Sigmoid colon (tissue), 4 donors: ENCODE results near the gene CSPG4.

Experiments used
- EP300 ChIP-seq, 4 donors: sonication (generic); formaldehyde crosslinking; IDR thresholded peaks; one replicate each; pipeline ENCODE4 v1.6.1; 2017; ENCODE audit warnings: antibody characterized with exemption in 4 of 4
- POLR2A ChIP-seq, 2 donors: fragments of 450-650 bp; IDR thresholded peaks; one replicate each; pipeline ENCODE4 v1.6.1; 2016; ENCODE audit warnings: antibody characterized with exemption in 2 of 2, mild to moderate bottlenecking in 2 of 2, moderate library complexity in 2 of 2
- TF ChIP-seq, protein P1 (sequence below), 4 experiments: fragments of 450-650 bp in 3 of 4; fragments of 200-600 bp in 1 of 4; IDR thresholded peaks; one replicate each; pipeline ENCODE4 v1.5.1; 2016 to 2019; ENCODE audit warnings: antibody characterized with exemption in 4 of 4, mild to moderate bottlenecking in 3 of 4, moderate library complexity in 2 of 4

DNA sequence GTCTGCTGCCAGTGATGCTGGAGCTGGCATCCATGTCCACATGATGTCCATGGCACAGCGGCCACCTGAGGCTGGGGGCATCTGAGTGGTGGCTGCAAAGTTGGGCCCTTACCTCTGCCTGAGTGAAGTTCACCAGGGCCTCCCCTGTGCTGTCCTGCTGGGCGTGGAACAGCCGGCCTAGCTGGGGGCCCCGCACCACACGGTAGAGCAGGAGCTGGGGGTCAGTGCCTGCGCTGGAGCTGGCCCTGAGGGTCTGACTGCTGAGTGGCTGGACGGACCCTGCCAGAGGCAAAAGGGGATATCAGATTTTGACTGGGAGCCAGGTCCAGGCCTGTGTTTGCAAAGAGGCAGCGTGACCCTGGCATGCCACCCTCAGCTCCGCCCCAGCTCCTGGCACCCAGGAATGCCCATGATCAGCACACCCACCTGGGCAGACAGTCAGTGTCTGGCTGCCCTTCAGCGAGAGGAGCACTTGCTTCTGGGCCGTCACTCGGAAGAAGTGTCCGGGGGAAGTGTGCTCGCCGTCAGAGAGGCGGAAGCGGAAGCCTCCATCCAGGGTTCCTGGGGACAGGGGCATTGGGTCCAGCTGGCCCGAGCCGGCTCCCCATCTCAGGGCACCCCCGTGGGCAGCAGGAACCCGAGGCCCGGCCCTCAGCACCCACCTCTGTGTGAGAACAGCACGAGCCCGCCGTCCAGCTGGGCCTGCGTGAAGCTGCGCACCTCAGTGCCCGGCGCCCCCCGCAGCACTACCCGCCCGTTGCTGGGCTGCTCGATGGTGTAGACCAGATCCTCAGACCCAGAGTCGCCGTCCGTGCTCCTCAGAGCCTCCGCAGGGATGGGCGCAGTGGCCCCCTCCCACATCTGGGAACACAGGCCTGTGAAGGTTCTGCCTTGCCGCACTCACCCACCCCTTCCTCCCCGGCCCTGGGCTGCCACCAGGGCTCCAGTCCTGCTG is 30.2 kb downstream of the CSPG4 start:
- TF ChIP-seq, protein P1, sequence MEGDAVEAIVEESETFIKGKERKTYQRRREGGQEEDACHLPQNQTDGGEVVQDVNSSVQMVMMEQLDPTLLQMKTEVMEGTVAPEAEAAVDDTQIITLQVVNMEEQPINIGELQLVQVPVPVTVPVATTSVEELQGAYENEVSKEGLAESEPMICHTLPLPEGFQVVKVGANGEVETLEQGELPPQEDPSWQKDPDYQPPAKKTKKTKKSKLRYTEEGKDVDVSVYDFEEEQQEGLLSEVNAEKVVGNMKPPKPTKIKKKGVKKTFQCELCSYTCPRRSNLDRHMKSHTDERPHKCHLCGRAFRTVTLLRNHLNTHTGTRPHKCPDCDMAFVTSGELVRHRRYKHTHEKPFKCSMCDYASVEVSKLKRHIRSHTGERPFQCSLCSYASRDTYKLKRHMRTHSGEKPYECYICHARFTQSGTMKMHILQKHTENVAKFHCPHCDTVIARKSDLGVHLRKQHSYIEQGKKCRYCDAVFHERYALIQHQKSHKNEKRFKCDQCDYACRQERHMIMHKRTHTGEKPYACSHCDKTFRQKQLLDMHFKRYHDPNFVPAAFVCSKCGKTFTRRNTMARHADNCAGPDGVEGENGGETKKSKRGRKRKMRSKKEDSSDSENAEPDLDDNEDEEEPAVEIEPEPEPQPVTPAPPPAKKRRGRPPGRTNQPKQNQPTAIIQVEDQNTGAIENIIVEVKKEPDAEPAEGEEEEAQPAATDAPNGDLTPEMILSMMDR (IDR thresholded peaks at IDR 0.05): no peak
- no peak for TF ChIP-seq POLR2A (IDR thresholded peaks at IDR 0.05)
- TF ChIP-seq EP300 (IDR thresholded peaks at IDR 0.05): no peak
